Activated CD4-positive, alpha-beta memory T cell treated with anti-CD3 and anti-CD28 coated beads, Interleukin-2, amount 10 ng/mL, durations not matched to agents 7 days and 5 days (primary cell): ENCODE data around the gene MTMR6. TPM values are rescaled to one million over a fixed set of nuclear protein-coding genes. Genes with fewer than 3 reads are reported as not detected.
A peak's percentile ranks its signal among the peaks of the same experiment; 100 is the strongest.

Source experiments
- CTCF ChIA-PET: fragments of 350-600 bp; sonication (Branson Sonifier 250); formaldehyde crosslinking; loops from one replicate; lab custom pipeline; 2021; ENCODE audit warnings: antibody characterized with exemption, inconsistent platforms; lab: Charles Lee
- POLR2A ChIA-PET: fragments of 350-600 bp; sonication (Branson Sonifier 250); formaldehyde crosslinking; loops from one replicate; lab custom pipeline; 2021; ENCODE audit warnings: antibody characterized with exemption; lab: Charles Lee
- DNase-seq: peaks from one replicate; pipeline ENCODE4 v3.0.0-alpha.2; 2020
- H3K27ac Mint-ChIP-seq: one replicate; pipeline ENCODE4 v1.8.0; 2021; ENCODE audit warnings: mild to moderate bottlenecking, mixed read lengths
- H3K27me3 Mint-ChIP-seq: one replicate; pipeline ENCODE4 v1.8.0; 2021; ENCODE audit warnings: mixed read lengths
- H3K36me3 Mint-ChIP-seq: one replicate; pipeline ENCODE4 v1.8.0; 2021; ENCODE audit warnings: low read depth, mixed read lengths
- H3K4me1 Mint-ChIP-seq: one replicate; pipeline ENCODE4 v1.8.0; 2021; ENCODE audit warnings: mixed read lengths
- H3K4me3 Mint-ChIP-seq: one replicate; pipeline ENCODE4 v1.8.0; 2021; ENCODE audit warnings: mild to moderate bottlenecking, mixed read lengths
- H3K9me3 Mint-ChIP-seq: one replicate; pipeline ENCODE4 v1.8.0; 2021; ENCODE audit warnings: mixed read lengths
- total RNA-seq, 2 experiments: library from RNA; stranded (reverse); gene quantifications; one replicate each; pipeline ENCODE4 v1.2.3, GENCODE V29; 2021

Gene MTMR6
- total RNA-seq, 2 experiments from 2014 or later: 24.8 to 25.3 TPM

DNA sequence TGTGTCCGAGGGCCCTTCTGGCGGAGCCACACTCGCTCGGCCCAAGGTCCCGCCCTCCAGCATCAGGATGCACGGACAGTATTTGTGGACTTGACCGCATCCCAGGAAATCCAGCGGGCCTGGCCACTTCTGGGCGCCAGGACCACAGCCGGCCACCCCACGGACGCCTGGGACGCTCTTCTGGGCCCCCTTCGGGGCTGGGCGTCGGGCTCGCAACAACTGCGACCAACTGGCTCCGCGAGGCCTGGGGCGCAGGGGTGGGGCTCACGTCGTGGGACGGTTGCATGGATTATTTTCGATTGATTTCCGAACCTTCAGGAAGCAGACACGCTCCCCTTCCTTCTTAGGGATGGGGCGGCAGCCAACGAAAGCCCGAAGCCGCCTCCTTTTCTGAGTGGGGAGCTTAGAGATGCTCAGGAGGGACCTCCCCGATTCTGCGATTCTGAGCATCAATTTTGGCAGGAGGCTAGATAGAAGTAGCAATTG is 13.6 kb upstream of the MTMR6 start:
- H3K36me3 Mint-ChIP-seq: peaks cover 33% of the 10 kb centered on the region
- H3K27me3 Mint-ChIP-seq: peaks cover 14% of the 10 kb centered on the region
- H3K4me1 Mint-ChIP-seq: peaks cover 40% of the 10 kb centered on the region
- peaks cover 3% of the 10 kb centered on the region for H3K9me3 Mint-ChIP-seq
- DNase-seq: no peak
- H3K4me3 Mint-ChIP-seq: peak overlapping the region; percentile 95
- ChIA-PET POLR2A (interaction anchor here (1.0 to 9.4 kb wide), 4 partner anchors 9 to 29 kb away, joined by 3 to 149 read pairs (median 15); partner anchors contain the start of gene MTMR6), CTCF (interaction anchor here (1.0 to 2.7 kb wide), 2 partner anchors 13 to 14 kb away, joined by 5 to 10 read pairs; no protein-coding TSS in a partner anchor)
- peak overlapping the region; percentile 92 for H3K27ac Mint-ChIP-seq

DNA sequence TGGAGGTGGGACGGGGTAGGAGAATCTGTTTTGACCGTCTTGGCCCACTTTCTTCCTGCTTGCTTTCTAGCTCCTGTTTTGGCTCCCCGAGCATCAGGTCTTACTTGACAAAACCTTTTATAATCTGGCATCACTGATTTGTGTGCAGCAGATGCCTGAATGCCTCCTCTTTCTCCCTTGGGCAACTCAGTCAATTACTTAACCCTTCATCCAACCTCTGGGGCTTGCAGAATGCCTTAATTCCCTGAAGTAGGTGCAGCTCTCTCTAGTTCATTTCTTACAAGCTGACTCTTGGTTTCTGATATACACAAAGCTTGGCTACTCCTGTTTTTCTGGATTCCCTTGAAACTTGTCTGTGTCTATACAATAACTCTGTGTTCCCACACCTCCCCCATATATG is 8.4 kb upstream of the MTMR6 start:
- CTCF ChIA-PET: interaction anchor here (2.8 kb wide), 1 partner anchor 9 kb away, joined by 17 read pairs; the partner anchor contains the start of gene MTMR6
- Mint-ChIP-seq H3K36me3 (no peaks in the 10 kb centered on the region), H3K4me3 (no peak overlapping the region), H3K27me3 (peaks cover 26% of the 10 kb centered on the region), H3K27ac (no peak overlapping the region), H3K4me1 (peaks cover 12% of the 10 kb centered on the region), H3K9me3 (peaks cover 3% of the 10 kb centered on the region)
- POLR2A ChIA-PET: interaction anchor here (0.7 to 1.4 kb wide), 2 partner anchors 8 to 52 kb away, joined by 3 read pairs; no protein-coding TSS in a partner anchor
- no peak for DNase-seq

DNA sequence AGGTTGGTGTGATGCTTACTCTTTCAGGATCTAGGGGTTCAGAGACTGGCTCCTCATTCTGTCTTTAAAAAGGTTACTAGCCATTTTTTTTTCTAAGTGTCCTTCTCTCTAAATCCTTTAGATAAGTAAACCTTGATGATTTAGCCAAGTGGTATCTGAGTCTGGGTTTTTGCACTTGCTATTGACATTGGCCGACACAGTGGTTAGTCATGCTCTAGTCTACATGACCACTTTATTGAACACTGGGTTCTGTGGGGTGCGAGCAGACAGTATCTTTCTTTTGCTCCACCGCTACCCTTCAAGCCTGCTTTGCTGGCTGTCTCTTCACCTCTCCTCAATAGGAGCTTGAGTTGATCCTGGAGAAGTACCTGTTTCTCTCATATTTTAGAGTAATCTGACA is 7.9 kb upstream of the MTMR6 start:
- H3K27me3 Mint-ChIP-seq: peaks cover 26% of the 10 kb centered on the region
- CTCF ChIA-PET: interaction anchor here (2.8 kb wide), 1 partner anchor 8 kb away, joined by 17 read pairs; the partner anchor contains the start of gene MTMR6

DNA sequence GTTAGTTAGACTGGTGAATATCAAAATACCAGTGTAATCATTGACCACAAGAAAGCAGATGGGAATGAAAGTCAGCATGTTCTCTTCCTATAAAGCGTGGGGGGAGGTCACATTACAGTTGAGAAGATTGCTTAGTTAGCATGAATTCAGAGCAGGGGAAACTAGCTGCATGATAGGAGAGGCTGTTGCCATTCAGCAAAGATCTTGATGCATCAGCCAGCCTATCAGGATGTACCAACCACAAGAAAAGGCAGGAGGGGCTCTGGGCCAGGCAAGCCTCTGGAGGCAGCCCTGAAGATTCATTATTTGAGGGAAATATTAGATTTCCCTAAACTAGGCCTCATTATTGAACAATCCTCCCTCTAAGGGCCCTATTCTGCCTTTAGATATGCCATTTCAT is 5.0 kb upstream of the MTMR6 start:
- Mint-ChIP-seq H3K36me3 (no peaks in the 10 kb centered on the region), H3K27ac (no peak overlapping the region), H3K4me3 (no peak overlapping the region), H3K9me3 (no peaks in the 10 kb centered on the region), H3K4me1 (peaks cover 15% of the 10 kb centered on the region), H3K27me3 (peaks cover 32% of the 10 kb centered on the region)
- no peak for DNase-seq
- ChIA-PET CTCF (no interaction called here), POLR2A (interaction anchor here (1.0 to 2.6 kb wide), 2 partner anchors 10 to 12 kb away, joined by 3 to 15 read pairs; partner anchors contain the start of gene NUP58)

More for the DNA sequence above, 7.9 kb upstream of the MTMR6 start:
- H3K9me3 Mint-ChIP-seq: peaks cover 1% of the 10 kb centered on the region
- H3K36me3 Mint-ChIP-seq: no peaks in the 10 kb centered on the region
- POLR2A ChIA-PET: interaction anchor here (0.7 kb wide), 1 partner anchor 7 kb away, joined by 3 read pairs; no protein-coding TSS in a partner anchor
- no peak overlapping the region for H3K27ac Mint-ChIP-seq
- no peak overlapping the region for H3K4me3 Mint-ChIP-seq
- DNase-seq: no peak
- peaks cover 7% of the 10 kb centered on the region for H3K4me1 Mint-ChIP-seq

DNA sequence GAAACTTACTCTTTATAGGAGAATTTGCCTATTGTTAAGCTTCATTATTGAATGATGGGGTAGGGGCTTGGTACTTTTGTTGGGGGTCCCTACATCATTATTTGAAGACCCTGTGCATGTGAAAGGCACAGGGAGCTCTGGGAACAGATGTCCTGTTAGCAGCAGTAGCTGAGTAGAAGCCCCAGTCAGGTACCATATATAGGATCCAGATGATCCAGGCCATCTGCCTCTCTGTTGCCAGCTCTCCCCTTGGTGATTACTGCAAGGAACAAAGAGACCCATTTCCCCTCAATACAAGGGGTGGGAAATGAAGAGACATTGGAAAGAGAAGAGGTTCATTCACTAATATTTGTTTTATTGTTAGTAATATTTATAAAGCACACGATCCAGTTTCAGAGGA is 4.4 kb upstream of the MTMR6 start:
- ChIA-PET POLR2A (interaction anchor here (1.0 to 2.6 kb wide), 2 partner anchors 8 to 10 kb away, joined by 3 to 15 read pairs; partner anchors contain the start of gene NUP58), CTCF (no interaction called here)
- DNase-seq: no peak
- Mint-ChIP-seq H3K27ac (no peak overlapping the region), H3K9me3 (no peaks in the 10 kb centered on the region), H3K36me3 (peaks cover 1% of the 10 kb centered on the region), H3K27me3 (peaks cover 26% of the 10 kb centered on the region), H3K4me3 (no peak overlapping the region), H3K4me1 (peaks cover 15% of the 10 kb centered on the region)

DNA sequence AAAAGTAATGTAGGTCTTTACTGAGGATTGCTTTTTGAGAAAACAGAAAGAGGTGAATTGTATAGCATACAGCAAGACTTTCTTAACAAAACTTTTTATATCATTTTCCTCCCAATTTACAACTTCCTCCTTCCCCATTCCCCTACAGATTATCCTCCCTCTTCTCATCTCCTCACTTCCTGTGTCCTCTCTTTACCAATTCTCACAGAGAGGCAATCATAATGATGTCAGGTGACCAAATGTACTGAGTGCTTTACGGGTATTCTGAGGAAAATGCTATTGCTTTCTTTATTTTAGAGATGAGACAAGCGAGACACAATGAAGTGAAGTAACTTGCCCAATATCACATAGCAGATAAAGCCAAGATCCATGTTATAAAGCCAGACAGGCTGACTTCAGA is 1.7 kb upstream of the MTMR6 start:
- peaks cover 10% of the 10 kb centered on the region for H3K36me3 Mint-ChIP-seq
- no peak overlapping the region for H3K4me3 Mint-ChIP-seq
- ChIA-PET POLR2A (interaction anchor here (9.9 kb wide), 1 partner anchor 15 kb away, joined by 149 read pairs; the partner anchor contains the start of gene NUP58), CTCF (no interaction called here)
- H3K9me3 Mint-ChIP-seq: no peaks in the 10 kb centered on the region
- DNase-seq: no peak
- H3K4me1 Mint-ChIP-seq: peaks cover 36% of the 10 kb centered on the region
- peaks cover 16% of the 10 kb centered on the region for H3K27me3 Mint-ChIP-seq
- no peak overlapping the region for H3K27ac Mint-ChIP-seq

DNA sequence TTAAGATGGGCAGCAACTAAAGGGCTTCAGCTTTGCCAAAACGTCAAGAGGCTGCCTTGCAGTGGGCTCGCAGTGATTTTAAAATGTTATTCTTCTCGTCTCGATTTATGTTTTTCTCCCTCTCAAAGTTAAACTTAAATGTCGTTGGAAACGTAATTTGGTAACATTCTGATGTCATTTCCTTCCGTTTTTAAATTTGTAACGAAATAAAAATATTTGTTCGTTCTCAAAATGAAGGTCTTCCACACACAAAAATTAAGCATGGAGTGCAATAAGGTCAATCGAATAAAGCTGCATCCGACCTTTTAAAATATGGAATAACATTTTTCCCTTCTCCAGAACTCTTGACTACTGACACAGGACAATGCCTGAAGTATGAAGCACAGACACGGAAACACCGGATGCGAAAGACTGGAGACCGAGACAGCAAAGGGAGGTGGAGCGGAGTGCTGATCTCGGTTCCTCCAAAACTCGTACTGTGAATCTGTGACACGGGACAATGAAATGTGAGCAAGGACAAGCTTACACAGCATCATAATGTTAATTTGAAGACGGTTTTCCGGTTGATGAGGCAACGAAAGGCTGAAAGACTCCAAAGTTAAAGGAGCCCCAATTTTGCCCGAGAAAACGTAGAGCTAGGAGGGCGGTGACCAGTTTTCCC is 850 bp downstream of the MTMR6 start:
- Mint-ChIP-seq H3K4me1 (peaks cover 54% of the 10 kb centered on the region), H3K27me3 (peaks cover 15% of the 10 kb centered on the region), H3K27ac (peak overlapping the region; percentile 99), H3K4me3 (peak overlapping the region; percentile 93), H3K36me3 (peaks cover 21% of the 10 kb centered on the region), H3K9me3 (no peaks in the 10 kb centered on the region)
- ChIA-PET CTCF (interaction anchor here (0.6 to 2.1 kb wide), 7 partner anchors 10 to 33 kb away, joined by 3 to 17 read pairs (median 4); partner anchors contain the start of gene NUP58), POLR2A (interaction anchor here (0.7 to 9.9 kb wide), 12 partner anchors 9 to 52 kb away, joined by 3 to 149 read pairs (median 5); partner anchors contain the start of gene NUP58)
- peak; percentile 56 for DNase-seq

DNA sequence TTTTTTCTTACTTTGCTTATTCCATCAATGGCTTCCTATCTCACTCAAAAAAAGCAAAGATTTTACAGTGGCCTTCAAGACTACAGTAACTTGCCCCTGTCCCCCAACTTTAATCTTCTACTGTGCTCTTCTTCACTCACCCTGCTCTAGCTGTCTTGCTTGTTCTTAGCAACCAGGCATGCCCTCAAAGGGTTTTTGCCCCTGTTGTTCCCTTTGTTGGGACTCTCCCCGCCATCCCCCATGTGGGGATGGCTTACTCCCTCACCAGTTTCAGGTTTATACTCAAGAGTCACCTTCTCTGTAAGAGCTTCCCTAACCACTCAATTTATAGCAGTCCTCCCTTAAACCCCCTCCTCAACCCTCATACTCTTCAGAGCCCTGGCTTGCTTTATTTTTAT is 5.4 kb downstream of the MTMR6 start:
- no peaks in the 10 kb centered on the region for H3K9me3 Mint-ChIP-seq
- ChIA-PET POLR2A (interaction anchor here (1.5 to 9.9 kb wide), 2 partner anchors 9 to 22 kb away, joined by 4 to 149 read pairs; partner anchors contain the start of gene NUP58), CTCF (no interaction called here)
- peak overlapping the region; percentile 70 for H3K27ac Mint-ChIP-seq
- H3K27me3 Mint-ChIP-seq: no peaks in the 10 kb centered on the region
- H3K36me3 Mint-ChIP-seq: peaks cover 38% of the 10 kb centered on the region
- no peak for DNase-seq
- H3K4me3 Mint-ChIP-seq: no peak overlapping the region
- peaks cover 73% of the 10 kb centered on the region for H3K4me1 Mint-ChIP-seq

DNA sequence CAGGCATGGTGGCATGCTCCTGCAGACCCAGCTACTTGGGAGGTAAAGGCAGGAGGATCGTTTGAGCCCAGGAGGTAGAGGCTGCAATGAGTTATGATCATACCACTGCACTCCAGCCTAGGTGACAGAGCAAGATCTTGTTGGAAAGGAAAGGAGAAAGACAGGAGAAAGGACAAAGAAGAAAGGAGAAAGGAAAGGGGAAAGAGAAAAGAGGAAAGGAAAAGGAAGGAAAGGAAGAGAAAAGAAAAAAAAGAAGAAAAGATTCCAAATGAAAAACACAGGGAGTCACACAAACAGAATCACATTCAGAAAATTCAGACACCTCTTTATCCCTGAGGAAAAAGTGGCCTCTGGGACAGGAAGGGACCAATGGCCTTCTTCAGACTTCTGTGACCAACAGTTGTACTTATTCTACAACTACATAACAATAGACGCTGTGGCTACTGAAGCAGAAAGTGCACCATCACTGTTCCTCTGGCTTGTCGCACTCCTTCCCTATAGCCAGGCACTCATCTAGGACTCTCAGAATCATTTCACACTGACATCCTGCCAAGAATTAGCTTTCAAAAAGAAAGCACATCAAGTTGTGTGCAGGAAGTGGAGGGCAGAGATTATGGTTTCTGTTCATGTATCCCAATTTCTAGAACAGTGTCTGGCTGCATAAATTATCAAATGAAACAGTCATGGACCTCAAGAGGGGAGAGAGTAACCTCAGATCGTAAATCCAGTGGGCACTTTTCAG is 5.9 kb downstream of the MTMR6 start:
- no peak for DNase-seq
- Mint-ChIP-seq H3K9me3 (no peaks in the 10 kb centered on the region), H3K27me3 (no peaks in the 10 kb centered on the region), H3K27ac (peak overlapping the region; percentile 70), H3K36me3 (peaks cover 33% of the 10 kb centered on the region), H3K4me3 (no peak overlapping the region), H3K4me1 (peaks cover 76% of the 10 kb centered on the region)
- CTCF ChIA-PET: no interaction called here
- POLR2A ChIA-PET: interaction anchor here (1.5 to 9.9 kb wide), 2 partner anchors 9 to 23 kb away, joined by 4 to 149 read pairs; partner anchors contain the start of gene NUP58

DNA sequence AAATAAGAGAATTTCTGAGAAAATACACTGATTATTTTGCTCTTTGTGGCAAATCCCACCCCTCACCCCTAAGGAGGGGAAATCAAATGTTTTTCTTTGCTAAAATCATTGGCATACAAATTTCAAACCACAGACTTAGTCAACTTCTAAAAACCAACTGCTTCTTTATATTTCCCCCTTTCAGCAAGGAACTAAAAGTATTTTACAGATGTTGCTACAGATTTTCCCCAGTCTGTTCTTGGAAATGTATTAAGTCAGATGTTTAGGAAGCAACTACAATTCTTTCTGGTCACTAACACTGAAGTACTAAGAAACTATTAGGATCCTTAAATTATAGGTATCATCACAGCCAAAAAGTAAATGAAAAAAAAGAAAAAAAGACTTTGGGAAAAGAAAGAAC is 6.9 kb downstream of the MTMR6 start:
- no peak overlapping the region for H3K27ac Mint-ChIP-seq
- CTCF ChIA-PET: no interaction called here
- peaks cover 71% of the 10 kb centered on the region for H3K4me1 Mint-ChIP-seq
- H3K9me3 Mint-ChIP-seq: no peaks in the 10 kb centered on the region
- POLR2A ChIA-PET: interaction anchor here (1.1 to 9.9 kb wide), 2 partner anchors 22 to 24 kb away, joined by 4 to 149 read pairs; partner anchors contain the start of gene NUP58
- no peak for DNase-seq
- no peak overlapping the region for H3K4me3 Mint-ChIP-seq
- peaks cover 27% of the 10 kb centered on the region for H3K36me3 Mint-ChIP-seq
- H3K27me3 Mint-ChIP-seq: no peaks in the 10 kb centered on the region

DNA sequence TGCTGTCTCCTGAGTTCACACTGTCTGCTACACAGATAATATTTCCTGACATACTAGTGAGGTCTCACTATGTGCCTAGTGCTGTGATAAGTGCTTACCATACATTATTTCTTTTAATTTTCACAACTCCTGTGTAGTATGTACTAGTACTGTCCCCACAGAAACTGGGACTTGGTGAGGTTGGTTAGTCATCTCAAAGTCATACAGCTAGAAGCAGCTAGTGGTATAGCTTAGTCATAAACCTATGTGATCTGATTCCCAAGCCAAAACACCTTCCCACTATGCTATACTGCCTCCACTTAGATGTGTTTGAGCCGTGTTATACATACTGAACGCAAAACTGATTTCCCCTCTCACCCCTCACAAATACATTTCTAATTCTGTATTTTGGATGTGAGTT is 10.5 kb downstream of the MTMR6 start:
- ChIA-PET POLR2A (interaction anchor here (2.4 kb wide), 1 partner anchor 10 kb away, joined by 11 read pairs; no protein-coding TSS in a partner anchor), CTCF (interaction anchor here (0.6 to 2.0 kb wide), 2 partner anchors 8 to 11 kb away, joined by 4 to 5 read pairs; partner anchors contain the start of gene MTMR6)
- H3K36me3 Mint-ChIP-seq: peaks cover 24% of the 10 kb centered on the region
- peaks cover 41% of the 10 kb centered on the region for H3K4me1 Mint-ChIP-seq
- no peak for DNase-seq
- H3K27ac Mint-ChIP-seq: no peak overlapping the region
- no peaks in the 10 kb centered on the region for H3K9me3 Mint-ChIP-seq
- no peak overlapping the region for H3K4me3 Mint-ChIP-seq
- no peaks in the 10 kb centered on the region for H3K27me3 Mint-ChIP-seq

DNA sequence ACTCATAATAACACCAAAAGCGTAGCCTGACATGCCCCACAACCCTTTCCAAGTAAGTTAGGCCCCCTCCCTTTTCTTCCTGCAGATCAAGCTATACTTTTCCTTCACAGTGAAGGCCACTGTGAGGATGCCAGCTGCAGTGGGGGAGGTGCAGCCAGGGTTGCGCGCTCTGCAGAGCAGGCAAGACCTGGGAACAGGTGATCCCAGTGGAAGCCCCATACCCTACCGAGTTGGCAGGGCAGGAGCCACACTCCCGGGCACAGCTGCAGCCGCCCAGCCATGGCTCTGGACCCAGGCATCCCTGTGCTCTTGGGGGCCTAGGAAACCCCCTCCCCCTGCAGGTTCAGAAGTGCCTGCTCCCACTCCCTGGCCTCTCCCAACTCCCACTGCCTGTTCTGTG is 18.7 kb downstream of the MTMR6 start:
- Mint-ChIP-seq H3K36me3 (peaks cover 52% of the 10 kb centered on the region), H3K4me1 (no peaks in the 10 kb centered on the region), H3K9me3 (no peaks in the 10 kb centered on the region), H3K4me3 (no peak overlapping the region), H3K27ac (no peak overlapping the region), H3K27me3 (no peaks in the 10 kb centered on the region)
- POLR2A ChIA-PET: interaction anchor here (1.0 to 1.3 kb wide), 2 partner anchors 18 to 33 kb away, joined by 3 to 5 read pairs; partner anchors contain the start of gene NUP58
- DNase-seq: no peak
- CTCF ChIA-PET: no interaction called here
